SK-N-SH treated with all-trans-retinoic acid at 6 μM for 48 hours (cell line): ENCODE data around the gene SLC12A7.
"Not testable (repeated sequence)": the region's sequence is repeated elsewhere in the genome, so short reads cannot be mapped to it uniquely, and the experiment has no call there.

Experiments used
- ARNTL ChIP-seq: fragments of 450-650 bp; formaldehyde crosslinking; IDR thresholded peaks from 2 replicates; pipeline ENCODE4 v1.5.0; 2020; ENCODE audit warnings: low read depth, mild to moderate bottlenecking, moderate library complexity, borderline replicate concordance
- BACH2 ChIP-seq: fragments of 250-450 bp; sonication (Bioruptor Pico); IDR thresholded peaks from 2 replicates; pipeline ENCODE4 v1.9.0; 2021; ENCODE audit warnings: mild to moderate bottlenecking, borderline replicate concordance
- ISL1 ChIP-seq: fragments of 250-450 bp; sonication (Bioruptor Pico); IDR thresholded peaks from 2 replicates; pipeline ENCODE4 v2.1.2; 2022; ENCODE audit warnings: mild to moderate bottlenecking, moderate library complexity
- RARB ChIP-seq: fragments of 250-450 bp; sonication (Bioruptor Pico); IDR thresholded peaks from 2 replicates; pipeline ENCODE4 v1.8.0; 2021; ENCODE audit warnings: mild to moderate bottlenecking, moderate library complexity
- ZFP30 ChIP-seq: fragments of 450-650 bp; formaldehyde crosslinking; IDR thresholded peaks from 2 replicates; pipeline ENCODE4 v1.5.0; 2022; ENCODE audit warnings: mild to moderate bottlenecking, moderate library complexity
- TF ChIP-seq, protein P1 (sequence below): fragments of 250-450 bp; sonication (Bioruptor Pico); IDR thresholded peaks from 2 replicates; pipeline ENCODE4 v1.8.0; 2020; ENCODE audit warnings: mild to moderate bottlenecking, moderate library complexity, borderline replicate concordance
- TF ChIP-seq, protein P2 (sequence below): fragments of 250-450 bp; sonication (Bioruptor Pico); IDR thresholded peaks from 2 replicates; pipeline ENCODE4 v1.5.1; 2021; ENCODE audit warnings: mild to moderate bottlenecking, moderate library complexity
- TF ChIP-seq, protein P3 (sequence below): fragments of 250-450 bp; sonication (Bioruptor Pico); IDR thresholded peaks from 2 replicates; pipeline ENCODE4 v1.5.0; 2020; ENCODE audit warnings: mild to moderate bottlenecking, moderate library complexity

DNA sequence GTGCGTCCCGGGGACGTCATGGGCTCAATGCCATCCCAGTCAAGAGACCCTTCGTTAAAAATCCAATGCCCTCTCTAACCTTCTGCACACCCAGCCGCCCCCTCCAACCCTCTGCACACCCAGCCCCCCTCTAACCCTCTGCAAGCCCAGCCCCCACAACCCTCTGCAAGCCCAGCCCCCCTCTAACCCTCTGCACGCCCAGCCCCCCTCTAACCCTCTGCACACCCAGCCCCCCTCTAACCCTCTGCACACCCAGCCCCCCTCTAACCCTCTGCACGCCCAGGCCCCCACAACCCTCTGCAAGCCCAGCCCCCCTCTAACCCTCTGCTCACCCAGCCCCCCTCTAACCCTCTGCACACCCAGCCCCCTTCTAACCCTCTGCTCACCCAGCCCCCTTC lies 13.9 kb downstream of the SLC12A7 start:
- TF ChIP-seq ISL1, BACH2, ARNTL, RARB, ZFP30 (CRISPR knock-in tag): not testable (repeated sequence)
- TF ChIP-seq, protein P1, sequence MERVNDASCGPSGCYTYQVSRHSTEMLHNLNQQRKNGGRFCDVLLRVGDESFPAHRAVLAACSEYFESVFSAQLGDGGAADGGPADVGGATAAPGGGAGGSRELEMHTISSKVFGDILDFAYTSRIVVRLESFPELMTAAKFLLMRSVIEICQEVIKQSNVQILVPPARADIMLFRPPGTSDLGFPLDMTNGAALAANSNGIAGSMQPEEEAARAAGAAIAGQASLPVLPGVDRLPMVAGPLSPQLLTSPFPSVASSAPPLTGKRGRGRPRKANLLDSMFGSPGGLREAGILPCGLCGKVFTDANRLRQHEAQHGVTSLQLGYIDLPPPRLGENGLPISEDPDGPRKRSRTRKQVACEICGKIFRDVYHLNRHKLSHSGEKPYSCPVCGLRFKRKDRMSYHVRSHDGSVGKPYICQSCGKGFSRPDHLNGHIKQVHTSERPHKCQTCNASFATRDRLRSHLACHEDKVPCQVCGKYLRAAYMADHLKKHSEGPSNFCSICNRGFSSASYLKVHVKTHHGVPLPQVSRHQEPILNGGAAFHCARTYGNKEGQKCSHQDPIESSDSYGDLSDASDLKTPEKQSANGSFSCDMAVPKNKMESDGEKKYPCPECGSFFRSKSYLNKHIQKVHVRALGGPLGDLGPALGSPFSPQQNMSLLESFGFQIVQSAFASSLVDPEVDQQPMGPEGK (CRISPR knock-in tag) = not testable (repeated sequence)
- TF ChIP-seq, protein P2, sequence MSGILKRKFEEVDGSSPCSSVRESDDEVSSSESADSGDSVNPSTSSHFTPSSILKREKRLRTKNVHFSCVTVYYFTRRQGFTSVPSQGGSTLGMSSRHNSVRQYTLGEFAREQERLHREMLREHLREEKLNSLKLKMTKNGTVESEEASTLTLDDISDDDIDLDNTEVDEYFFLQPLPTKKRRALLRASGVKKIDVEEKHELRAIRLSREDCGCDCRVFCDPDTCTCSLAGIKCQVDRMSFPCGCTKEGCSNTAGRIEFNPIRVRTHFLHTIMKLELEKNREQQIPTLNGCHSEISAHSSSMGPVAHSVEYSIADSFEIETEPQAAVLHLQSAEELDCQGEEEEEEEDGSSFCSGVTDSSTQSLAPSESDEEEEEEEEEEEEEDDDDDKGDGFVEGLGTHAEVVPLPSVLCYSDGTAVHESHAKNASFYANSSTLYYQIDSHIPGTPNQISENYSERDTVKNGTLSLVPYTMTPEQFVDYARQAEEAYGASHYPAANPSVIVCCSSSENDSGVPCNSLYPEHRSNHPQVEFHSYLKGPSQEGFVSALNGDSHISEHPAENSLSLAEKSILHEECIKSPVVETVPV (CRISPR knock-in tag) = not testable (repeated sequence)
- TF ChIP-seq, protein P3, sequence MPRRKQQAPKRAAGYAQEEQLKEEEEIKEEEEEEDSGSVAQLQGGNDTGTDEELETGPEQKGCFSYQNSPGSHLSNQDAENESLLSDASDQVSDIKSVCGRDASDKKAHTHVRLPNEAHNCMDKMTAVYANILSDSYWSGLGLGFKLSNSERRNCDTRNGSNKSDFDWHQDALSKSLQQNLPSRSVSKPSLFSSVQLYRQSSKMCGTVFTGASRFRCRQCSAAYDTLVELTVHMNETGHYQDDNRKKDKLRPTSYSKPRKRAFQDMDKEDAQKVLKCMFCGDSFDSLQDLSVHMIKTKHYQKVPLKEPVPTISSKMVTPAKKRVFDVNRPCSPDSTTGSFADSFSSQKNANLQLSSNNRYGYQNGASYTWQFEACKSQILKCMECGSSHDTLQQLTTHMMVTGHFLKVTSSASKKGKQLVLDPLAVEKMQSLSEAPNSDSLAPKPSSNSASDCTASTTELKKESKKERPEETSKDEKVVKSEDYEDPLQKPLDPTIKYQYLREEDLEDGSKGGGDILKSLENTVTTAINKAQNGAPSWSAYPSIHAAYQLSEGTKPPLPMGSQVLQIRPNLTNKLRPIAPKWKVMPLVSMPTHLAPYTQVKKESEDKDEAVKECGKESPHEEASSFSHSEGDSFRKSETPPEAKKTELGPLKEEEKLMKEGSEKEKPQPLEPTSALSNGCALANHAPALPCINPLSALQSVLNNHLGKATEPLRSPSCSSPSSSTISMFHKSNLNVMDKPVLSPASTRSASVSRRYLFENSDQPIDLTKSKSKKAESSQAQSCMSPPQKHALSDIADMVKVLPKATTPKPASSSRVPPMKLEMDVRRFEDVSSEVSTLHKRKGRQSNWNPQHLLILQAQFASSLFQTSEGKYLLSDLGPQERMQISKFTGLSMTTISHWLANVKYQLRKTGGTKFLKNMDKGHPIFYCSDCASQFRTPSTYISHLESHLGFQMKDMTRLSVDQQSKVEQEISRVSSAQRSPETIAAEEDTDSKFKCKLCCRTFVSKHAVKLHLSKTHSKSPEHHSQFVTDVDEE (CRISPR knock-in tag) = not testable (repeated sequence)
